ENCODE data around the gene TRIM52.
"Not testable (repeated sequence)": the region's sequence is repeated elsewhere in the genome, so short reads cannot be mapped to it uniquely, and the experiment has no call there.

DNA sequence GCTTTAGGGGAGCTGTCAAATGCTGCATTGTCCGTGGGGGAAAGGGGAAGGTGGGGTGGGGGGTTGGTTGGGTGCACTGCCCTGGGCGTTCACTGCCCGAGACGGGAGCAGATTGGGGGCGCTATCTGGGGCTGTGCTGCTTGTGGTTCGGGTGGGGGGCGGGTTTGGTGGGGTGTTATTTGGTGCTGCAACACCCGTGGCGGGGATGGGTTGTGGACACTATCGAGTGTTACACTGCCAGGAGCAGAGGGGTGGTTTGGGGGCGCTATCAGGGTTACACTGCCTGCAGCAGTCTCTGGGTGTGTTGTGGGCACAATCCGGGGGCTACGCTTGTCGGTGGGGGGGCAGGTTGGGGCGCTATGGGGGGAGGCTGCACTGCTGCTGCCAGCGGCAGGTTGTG lies 21.5 kb upstream of the TRIM52 start:
- not testable (repeated sequence) for TF ChIP-seq CTCF (IDR thresholded peaks at IDR 0.05; ENCODE audit: low read length); EZH2 (IDR thresholded peaks at IDR 0.05; ENCODE audit: borderline replicate concordance, low read length)

Data from OCI-LY1 (cell line).